ENCODE measurements around the gene RRP15.
"Not testable (repeated sequence)": the region's sequence is repeated elsewhere in the genome, so short reads cannot be mapped to it uniquely, and the experiment has no call there.

Gene RRP15

GRCh38 chr1:218297461-218297860, 12.4 kb downstream of the RRP15 start:
- no peak for DNase-seq (ENCODE audit: low read depth in 2 of 2)

- no peak for DNase-seq (ENCODE audit: low read depth in 2 of 2)
These were observed 12.8 kb downstream of the RRP15 start for GRCh38 chr1:218297867-218298266.

GRCh38 chr1:218298398-218298797, 13.3 kb downstream of the RRP15 start:
- DNase-seq (ENCODE audit: low read depth in 2 of 2) = no peak

- no peak for DNase-seq (ENCODE audit: low read depth in 2 of 2)
These were observed 14.3 kb downstream of the RRP15 start for GRCh38 chr1:218299416-218299815.

GRCh38 chr1:218301217-218301616, 16.1 kb downstream of the RRP15 start:
- DNase-seq (ENCODE audit: low read depth in 2 of 2) = no peak

- DNase-seq (ENCODE audit: low read depth in 2 of 2) = no peak
These were observed 17.1 kb downstream of the RRP15 start for GRCh38 chr1:218302155-218302554.

GRCh38 chr1:218303176-218303879, 18.2 kb downstream of the RRP15 start:
- no peak for DNase-seq (ENCODE audit: low read depth in 2 of 2)

GRCh38 chr1:218304281-218305039, 19.4 kb downstream of the RRP15 start:
- no peak for DNase-seq (ENCODE audit: low read depth in 2 of 2)

- DNase-seq (ENCODE audit: low read depth in 2 of 2) = no peak
These were observed 20.5 kb downstream of the RRP15 start for GRCh38 chr1:218305472-218306064.

GRCh38 chr1:218312509-218312908, 27.4 kb downstream of the RRP15 start:
- no peak for DNase-seq (ENCODE audit: low read depth in 2 of 2)

GRCh38 chr1:218314316-218314715, 29.2 kb downstream of the RRP15 start:
- no peak for DNase-seq (ENCODE audit: low read depth in 2 of 2)

- no peak for DNase-seq (ENCODE audit: low read depth in 2 of 2)
These were observed 30.5 kb downstream of the RRP15 start for GRCh38 chr1:218315638-218316037.

GRCh38 chr1:218317061-218317460, 32.0 kb downstream of the RRP15 start:
- DNase-seq (ENCODE audit: low read depth in 2 of 2) = no peak

GRCh38 chr1:218320182-218320581, 35.1 kb downstream of the RRP15 start:
- DNase-seq (ENCODE audit: low read depth in 2 of 2) = not testable (repeated sequence)

- no peak for DNase-seq (ENCODE audit: low read depth in 2 of 2)
These were observed 37.7 kb downstream of the RRP15 start for GRCh38 chr1:218322762-218323161.

- DNase-seq (ENCODE audit: low read depth in 2 of 2) = no peak
These were observed 38.6 kb downstream of the RRP15 start for GRCh38 chr1:218323568-218324225.

- DNase-seq (ENCODE audit: low read depth in 2 of 2) = no peak
These were observed 39.1 kb downstream of the RRP15 start for GRCh38 chr1:218324226-218324580.

- no peak for DNase-seq (ENCODE audit: low read depth in 2 of 2)
These were observed 43.7 kb downstream of the RRP15 start for GRCh38 chr1:218328769-218329168.

GRCh38 chr1:218330043-218330623, 45.0 kb downstream of the RRP15 start:
- no peak for DNase-seq (ENCODE audit: low read depth in 2 of 2)

GRCh38 chr1:218332416-218332815, 47.3 kb downstream of the RRP15 start:
- DNase-seq (ENCODE audit: low read depth in 2 of 2) = no peak

GRCh38 chr1:218336328-218336727, 51.2 kb downstream of the RRP15 start:
- DNase-seq (ENCODE audit: low read depth in 2 of 2) = no peak

GRCh38 chr1:218339267-218339831, 54.3 kb downstream of the RRP15 start:
- DNase-seq (ENCODE audit: low read depth in 2 of 2) = no peak

Measured in stimulated activated CD8-positive, alpha-beta memory T cell treated with anti-CD3 and anti-CD28 coated beads, Interleukin-7, amount 100 ng/mL, for 1 hour (primary cell).